ENCODE results near the gene PATZ1.

Gene PATZ1

DNA sequence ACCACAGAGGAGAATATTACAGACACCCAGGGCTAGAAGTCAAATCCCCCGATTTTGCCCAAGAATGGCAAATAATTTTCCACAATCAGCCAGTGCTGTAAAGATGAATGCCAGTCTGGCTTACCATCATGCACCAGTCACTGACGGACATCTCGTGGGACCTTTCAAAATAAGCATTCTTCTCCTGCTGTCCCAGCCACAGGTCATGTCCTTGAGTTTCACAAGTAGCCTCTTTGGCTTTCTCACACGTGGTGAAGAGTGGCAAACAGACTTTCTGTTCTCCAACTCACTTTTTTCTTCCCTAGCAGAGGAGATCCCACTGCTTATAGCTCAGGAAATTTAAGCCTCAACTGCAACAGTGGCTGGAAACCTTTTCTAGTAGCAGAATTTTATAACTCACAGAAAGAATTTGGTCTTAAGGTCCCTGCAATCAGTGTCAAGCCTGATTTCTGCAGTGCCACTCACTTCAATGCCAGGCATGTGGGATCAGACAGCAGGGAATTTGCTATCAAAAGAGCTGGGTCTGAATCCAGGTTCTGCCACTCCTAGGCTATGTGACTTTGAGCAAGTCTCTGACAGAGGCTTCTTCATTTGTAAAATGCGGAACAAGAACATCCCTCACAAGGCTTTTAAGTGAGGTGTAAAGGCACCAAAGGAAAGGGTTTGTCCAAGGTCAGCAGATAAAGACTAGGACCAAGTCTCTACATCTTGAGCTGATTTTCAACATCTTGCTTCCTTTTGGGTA is 57.5 kb downstream of the PATZ1 start:
- Histone ChIP-seq H3K4me3 (ENCODE audit: low read depth, low read length) (no peak overlapping the region), H3K36me3 (ENCODE audit: control insufficient read depth in 2 of 2, insufficient read depth in 1 of 2, low read length in 2 of 2) (peaks cover 0 to 10% of the 10 kb centered on the region in 2 experiments; a peak in 1 of 3 replicates), H3K9me3 (ENCODE audit: control insufficient read depth, insufficient read depth, low read depth, low read length) (no peaks in the 10 kb centered on the region), H3K4me1 (ENCODE audit: control insufficient read depth, insufficient read depth, low read length) (peaks cover 11% of the 10 kb centered on the region; the same call in 1 of the 2 replicates), H3K27ac (ENCODE audit: extremely low read depth, low read depth, low read length) (no peak overlapping the region)
- TF ChIP-seq ZBTB20 (tag by site-specific recombination; IDR thresholded peaks at IDR 0.05) = no peak
- TF ChIP-seq, protein P1, sequence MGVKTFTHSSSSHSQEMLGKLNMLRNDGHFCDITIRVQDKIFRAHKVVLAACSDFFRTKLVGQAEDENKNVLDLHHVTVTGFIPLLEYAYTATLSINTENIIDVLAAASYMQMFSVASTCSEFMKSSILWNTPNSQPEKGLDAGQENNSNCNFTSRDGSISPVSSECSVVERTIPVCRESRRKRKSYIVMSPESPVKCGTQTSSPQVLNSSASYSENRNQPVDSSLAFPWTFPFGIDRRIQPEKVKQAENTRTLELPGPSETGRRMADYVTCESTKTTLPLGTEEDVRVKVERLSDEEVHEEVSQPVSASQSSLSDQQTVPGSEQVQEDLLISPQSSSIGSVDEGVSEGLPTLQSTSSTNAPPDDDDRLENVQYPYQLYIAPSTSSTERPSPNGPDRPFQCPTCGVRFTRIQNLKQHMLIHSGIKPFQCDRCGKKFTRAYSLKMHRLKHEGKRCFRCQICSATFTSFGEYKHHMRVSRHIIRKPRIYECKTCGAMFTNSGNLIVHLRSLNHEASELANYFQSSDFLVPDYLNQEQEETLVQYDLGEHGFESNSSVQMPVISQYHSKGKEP (tag by site-specific recombination; IDR thresholded peaks at IDR 0.05) = no peak
- no peak for TF ChIP-seq ZBTB8A (tag by site-specific recombination; IDR thresholded peaks at IDR 0.05)
- TF ChIP-seq ZNF266 (tag by site-specific recombination; IDR thresholded peaks at IDR 0.05; ENCODE audit: low read depth) = no peak
- TF ChIP-seq, protein P2, sequence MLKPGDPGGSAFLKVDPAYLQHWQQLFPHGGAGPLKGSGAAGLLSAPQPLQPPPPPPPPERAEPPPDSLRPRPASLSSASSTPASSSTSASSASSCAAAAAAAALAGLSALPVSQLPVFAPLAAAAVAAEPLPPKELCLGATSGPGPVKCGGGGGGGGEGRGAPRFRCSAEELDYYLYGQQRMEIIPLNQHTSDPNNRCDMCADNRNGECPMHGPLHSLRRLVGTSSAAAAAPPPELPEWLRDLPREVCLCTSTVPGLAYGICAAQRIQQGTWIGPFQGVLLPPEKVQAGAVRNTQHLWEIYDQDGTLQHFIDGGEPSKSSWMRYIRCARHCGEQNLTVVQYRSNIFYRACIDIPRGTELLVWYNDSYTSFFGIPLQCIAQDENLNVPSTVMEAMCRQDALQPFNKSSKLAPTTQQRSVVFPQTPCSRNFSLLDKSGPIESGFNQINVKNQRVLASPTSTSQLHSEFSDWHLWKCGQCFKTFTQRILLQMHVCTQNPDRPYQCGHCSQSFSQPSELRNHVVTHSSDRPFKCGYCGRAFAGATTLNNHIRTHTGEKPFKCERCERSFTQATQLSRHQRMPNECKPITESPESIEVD (tag by site-specific recombination; IDR thresholded peaks at IDR 0.05) = no peak
- no peak for TF ChIP-seq ZIC2 (tag by site-specific recombination; IDR thresholded peaks at IDR 0.05)
- 0 out of 2 replicates have a peak, but pooled peaks have one; percentile 4 for TF ChIP-seq PRDM1 (tag by site-specific recombination; IDR thresholded peaks at IDR 0.05)
- no peak for TF ChIP-seq REPIN1 (tag by site-specific recombination; IDR thresholded peaks at IDR 0.05; ENCODE audit: low read depth)
- no peak for TF ChIP-seq ZSCAN18 (tag by site-specific recombination; IDR thresholded peaks at IDR 0.05)
- CTCF ChIA-PET = no interaction called here
- POLR2A ChIA-PET = no interaction called here

DNA sequence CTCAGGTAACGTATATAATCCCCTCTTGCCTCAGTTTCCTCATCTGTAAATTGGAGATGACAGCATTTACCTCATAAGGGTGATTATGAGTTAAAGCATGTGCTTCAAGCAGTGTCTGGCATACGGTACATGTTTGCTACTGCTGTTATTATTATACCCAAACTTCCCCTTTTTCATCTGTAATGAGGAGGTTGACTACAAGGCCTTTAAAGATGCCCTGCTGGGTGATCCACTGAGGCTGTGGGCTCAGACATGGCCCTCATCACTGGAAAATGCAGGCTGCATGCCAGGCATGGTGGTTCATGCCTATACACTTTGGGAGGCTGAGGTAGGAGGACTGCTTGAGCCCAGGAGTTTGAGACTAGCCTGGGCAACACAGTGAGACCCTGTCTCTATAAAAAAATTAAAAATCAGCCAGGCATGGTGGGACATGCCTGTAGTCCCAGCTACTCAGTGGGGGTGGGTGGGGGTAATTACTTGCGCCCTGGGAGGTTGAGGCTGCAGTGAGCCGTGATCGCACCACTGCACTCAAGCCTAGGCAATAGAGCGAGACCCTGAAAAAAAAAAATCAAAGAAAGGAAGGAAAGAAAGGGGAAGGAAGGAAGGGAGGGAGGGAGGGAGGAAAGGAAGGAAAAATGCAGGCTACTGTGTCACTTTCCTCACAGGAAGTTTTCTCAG is 58.2 kb downstream of the PATZ1 start:
- CTCF ChIA-PET = interaction anchor here (0.5 kb wide), 1 partner anchor 14 kb away, joined by 5 read pairs; no protein-coding TSS in a partner anchor
- POLR2A ChIA-PET = no interaction called here
- Histone ChIP-seq H3K36me3 (ENCODE audit: control insufficient read depth in 2 of 2, insufficient read depth in 1 of 2, low read length in 2 of 2) (peaks cover 0 to 11% of the 10 kb centered on the region in 2 experiments; a peak in 1 of 3 replicates), H3K4me1 (ENCODE audit: control insufficient read depth, insufficient read depth, low read length) (peaks cover 11% of the 10 kb centered on the region; the same call in 1 of the 2 replicates), H3K27ac (ENCODE audit: extremely low read depth, low read depth, low read length) (no peak overlapping the region), H3K9me3 (ENCODE audit: control insufficient read depth, insufficient read depth, low read depth, low read length) (no peaks in the 10 kb centered on the region), H3K4me3 (ENCODE audit: low read depth, low read length) (no peak overlapping the region)
- TF ChIP-seq PRDM1 (tag by site-specific recombination; IDR thresholded peaks at IDR 0.05) (0 out of 2 replicates have a peak, but pooled peaks have one; percentile 7), ZNF121 (tag by site-specific recombination; IDR thresholded peaks at IDR 0.05) (0 out of 2 replicates have a peak, but pooled peaks have one; percentile 42), ZNF654 (tag by site-specific recombination; IDR thresholded peaks at IDR 0.05; ENCODE audit: low read depth) (no peak)

GRCh38 chr22:31286360-31287255 is 59.5 kb downstream of the PATZ1 start:
- Histone ChIP-seq H3K36me3 (ENCODE audit: control insufficient read depth in 2 of 2, insufficient read depth in 1 of 2, low read length in 2 of 2) (peaks cover 0 to 23% of the 10 kb centered on the region in 2 experiments; a peak in 1 of 3 replicates), H3K4me1 (ENCODE audit: control insufficient read depth, insufficient read depth, low read length) (peaks cover 3% of the 10 kb centered on the region; the same call in 1 of the 2 replicates), H3K9me3 (ENCODE audit: control insufficient read depth, insufficient read depth, low read depth, low read length) (no peaks in the 10 kb centered on the region), H3K4me3 (ENCODE audit: low read depth, low read length) (no peak overlapping the region), H3K27ac (ENCODE audit: extremely low read depth, low read depth, low read length) (no peak overlapping the region)
- ChIA-PET CTCF (interaction anchor here (0.6 to 3.3 kb wide), 4 partner anchors 11 to 75 kb away, joined by 3 to 13 read pairs (median 6); partner anchors contain the start of gene LIMK2), POLR2A (interaction anchor here (1.2 kb wide), 1 partner anchor 14 kb away, joined by 3 read pairs; no protein-coding TSS in a partner anchor)
- TF ChIP-seq, protein P3, sequence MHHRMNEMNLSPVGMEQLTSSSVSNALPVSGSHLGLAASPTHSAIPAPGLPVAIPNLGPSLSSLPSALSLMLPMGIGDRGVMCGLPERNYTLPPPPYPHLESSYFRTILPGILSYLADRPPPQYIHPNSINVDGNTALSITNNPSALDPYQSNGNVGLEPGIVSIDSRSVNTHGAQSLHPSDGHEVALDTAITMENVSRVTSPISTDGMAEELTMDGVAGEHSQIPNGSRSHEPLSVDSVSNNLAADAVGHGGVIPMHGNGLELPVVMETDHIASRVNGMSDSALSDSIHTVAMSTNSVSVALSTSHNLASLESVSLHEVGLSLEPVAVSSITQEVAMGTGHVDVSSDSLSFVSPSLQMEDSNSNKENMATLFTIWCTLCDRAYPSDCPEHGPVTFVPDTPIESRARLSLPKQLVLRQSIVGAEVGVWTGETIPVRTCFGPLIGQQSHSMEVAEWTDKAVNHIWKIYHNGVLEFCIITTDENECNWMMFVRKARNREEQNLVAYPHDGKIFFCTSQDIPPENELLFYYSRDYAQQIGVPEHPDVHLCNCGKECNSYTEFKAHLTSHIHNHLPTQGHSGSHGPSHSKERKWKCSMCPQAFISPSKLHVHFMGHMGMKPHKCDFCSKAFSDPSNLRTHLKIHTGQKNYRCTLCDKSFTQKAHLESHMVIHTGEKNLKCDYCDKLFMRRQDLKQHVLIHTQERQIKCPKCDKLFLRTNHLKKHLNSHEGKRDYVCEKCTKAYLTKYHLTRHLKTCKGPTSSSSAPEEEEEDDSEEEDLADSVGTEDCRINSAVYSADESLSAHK (tag by site-specific recombination; IDR thresholded peaks at IDR 0.05) = peak; percentile 84
- no peak for TF ChIP-seq ZNF530 (tag by site-specific recombination; IDR thresholded peaks at IDR 0.05; ENCODE audit: low read depth)
